H9 (cell line): ENCODE measurements around the gene CRACR2B. TPM values are rescaled to one million over a fixed set of nuclear protein-coding genes. Genes with fewer than 3 reads are reported as not detected.

Experiments used
- DNase-seq: peaks from one replicate; pipeline ENCODE4 v3.0.0-alpha.2; 2017
- H2AFZ ChIP-seq: one replicate; pipeline ENCODE4 v1.6.1; 2013; ENCODE audit warnings: mild to moderate bottlenecking, low read length, control low read depth, moderate library complexity
- H2AK5ac ChIP-seq: 2 replicates; pipeline ENCODE4 v1.6.1; 2013; ENCODE audit warnings: low read length, control low read depth, mixed read lengths; ENCODE audit not compliant: insufficient read length
- H2BK120ac ChIP-seq: one replicate; pipeline ENCODE4 v1.6.1; 2013; ENCODE audit warnings: low read depth, mild to moderate bottlenecking, low read length, control low read depth, inconsistent platforms; ENCODE audit not compliant: poor library complexity, severe bottlenecking
- H2BK12ac ChIP-seq: 2 replicates; pipeline ENCODE4 v1.6.1; 2013; ENCODE audit warnings: low read length, control low read depth, mixed read lengths, low read depth; ENCODE audit not compliant: insufficient read length
- H2BK15ac ChIP-seq: 2 replicates; pipeline ENCODE4 v1.6.1; 2013; ENCODE audit warnings: low read depth, low read length, control low read depth
- H2BK20ac ChIP-seq: one replicate; pipeline ENCODE4 v1.6.1; 2013; ENCODE audit warnings: low read depth, mild to moderate bottlenecking, low read length, control low read depth, inconsistent platforms; ENCODE audit not compliant: poor library complexity, severe bottlenecking
- H2BK5ac ChIP-seq: 2 replicates; pipeline ENCODE4 v1.6.1; 2013; ENCODE audit warnings: low read length, control low read depth, mixed read lengths; ENCODE audit not compliant: insufficient read length
- H3K14ac ChIP-seq: 2 replicates; pipeline ENCODE4 v1.6.1; 2013; ENCODE audit warnings: low read length, control low read depth; ENCODE audit not compliant: insufficient read depth
- H3K18ac ChIP-seq: 2 replicates; pipeline ENCODE4 v1.6.1; 2013; ENCODE audit warnings: low read depth, mild to moderate bottlenecking, mixed read lengths, low read length, control low read depth; ENCODE audit not compliant: insufficient read length
- H3K23ac ChIP-seq: 2 replicates; pipeline ENCODE4 v1.6.1; 2013; ENCODE audit warnings: low read length, control low read depth, mixed read lengths, low read depth; ENCODE audit not compliant: insufficient read length
- H3K23me2 ChIP-seq: 2 replicates; pipeline ENCODE4 v1.6.1; 2013; ENCODE audit warnings: low read depth, mild to moderate bottlenecking, mixed read lengths, low read length, control low read depth; ENCODE audit not compliant: insufficient read length, poor library complexity, severe bottlenecking
- H3K27ac ChIP-seq: 2 replicates; pipeline ENCODE4 v1.5.1; 2013; ENCODE audit warnings: low read length, control low read depth, mixed read lengths, low read depth; ENCODE audit not compliant: insufficient read length
- H3K27me3 ChIP-seq: 2 replicates; pipeline ENCODE4 v1.6.1; 2013; ENCODE audit warnings: low read length, control low read depth, inconsistent platforms; ENCODE audit not compliant: insufficient read depth
- H3K4ac ChIP-seq: 2 replicates; pipeline ENCODE4 v1.6.1; 2013; ENCODE audit warnings: low read depth, mild to moderate bottlenecking, control low read depth, inconsistent platforms, low read length, moderate library complexity
- H3K4me1 ChIP-seq: 2 replicates; pipeline ENCODE4 v1.6.1; 2013; ENCODE audit warnings: low read length, control low read depth, inconsistent platforms; ENCODE audit not compliant: insufficient read depth
- H3K4me2 ChIP-seq: 2 replicates; pipeline ENCODE4 v1.6.1; 2013; ENCODE audit warnings: low read length, control low read depth, mixed read lengths; ENCODE audit not compliant: insufficient read length, insufficient read depth
- H3K56ac ChIP-seq: 2 replicates; pipeline ENCODE4 v1.6.1; 2013; ENCODE audit warnings: low read depth, mild to moderate bottlenecking, mixed read lengths, low read length, control low read depth; ENCODE audit not compliant: insufficient read length
- H3K79me1 ChIP-seq: 2 replicates; pipeline ENCODE4 v1.6.1; 2013; ENCODE audit warnings: low read depth, mild to moderate bottlenecking, moderate library complexity, low read length, control low read depth, inconsistent platforms; ENCODE audit not compliant: insufficient read depth, poor library complexity, severe bottlenecking
- H3K79me2 ChIP-seq: 2 replicates; pipeline ENCODE4 v1.6.1; 2013; ENCODE audit warnings: low read length, control low read depth, inconsistent platforms; ENCODE audit not compliant: insufficient read depth
- H3K9ac ChIP-seq: 2 replicates; pipeline ENCODE4 v1.6.1; 2013; ENCODE audit warnings: low read length, control low read depth, mixed read lengths; ENCODE audit not compliant: insufficient read length; ENCODE audit errors: extremely low read depth
- H3K9me3 ChIP-seq: one replicate; pipeline ENCODE4 v1.6.1; 2013; ENCODE audit warnings: low read depth, low read length, inconsistent platforms; ENCODE audit not compliant: control insufficient read depth
- H3T11ph ChIP-seq: one replicate; pipeline ENCODE4 v1.6.1; 2013; ENCODE audit warnings: mild to moderate bottlenecking, low read length, control low read depth, inconsistent platforms
- H4K20me1 ChIP-seq: one replicate; pipeline ENCODE4 v1.6.1; 2013; ENCODE audit not compliant: control insufficient read depth, insufficient read length, insufficient read depth
- H4K5ac ChIP-seq: 2 replicates; pipeline ENCODE4 v1.6.1; 2013; ENCODE audit warnings: low read depth, mild to moderate bottlenecking, mixed read lengths, low read length, control low read depth; ENCODE audit not compliant: insufficient read length
- H4K8ac ChIP-seq: replicated peaks from 2 replicates; pipeline ENCODE4 v1.6.1; 2013; ENCODE audit warnings: low read length, control low read depth, mixed read lengths, low read depth; ENCODE audit not compliant: insufficient read length
- H4K91ac ChIP-seq: 2 replicates; pipeline ENCODE4 v1.6.1; 2013; ENCODE audit warnings: low read depth, mild to moderate bottlenecking, moderate library complexity, mixed read lengths, low read length, control low read depth; ENCODE audit not compliant: insufficient read length
- H3K27ac Mint-ChIP-seq, 3 experiments: 2 replicates in 2 of 3; 3 replicates in 1 of 3; pipeline ENCODE4 v1.8.0; 2020 to 2021; ENCODE audit warnings: mixed read lengths in 3 of 3, mild to moderate bottlenecking in 1 of 3, moderate library complexity in 1 of 3
- H3K27me3 Mint-ChIP-seq: 2 replicates; pipeline ENCODE4 v1.8.0; 2021; ENCODE audit warnings: low read depth, mild to moderate bottlenecking, moderate library complexity, mixed read lengths
- H3K36me3 Mint-ChIP-seq, 3 experiments: 2 replicates in 2 of 3; 3 replicates in 1 of 3; pipeline ENCODE4 v1.8.0; 2020 to 2021; ENCODE audit warnings: low read depth in 3 of 3, mixed read lengths in 3 of 3; ENCODE audit not compliant: insufficient read depth in 1 of 3
- H3K4me1 Mint-ChIP-seq, 2 experiments: 2 replicates each; pipeline ENCODE4 v1.8.0; 2020; ENCODE audit warnings: mixed read lengths in 2 of 2
- H3K4me3 Mint-ChIP-seq, 2 experiments: 2 replicates in 1 of 2; 3 replicates in 1 of 2; pipeline ENCODE4 v1.8.0; 2020 to 2021; ENCODE audit warnings: mild to moderate bottlenecking in 2 of 2, mixed read lengths in 2 of 2, moderate library complexity in 1 of 2
- H3K9me3 Mint-ChIP-seq, 2 experiments: 2 replicates in 1 of 2; 3 replicates in 1 of 2; pipeline ENCODE4 v1.8.0; 2020; ENCODE audit warnings: mild to moderate bottlenecking in 2 of 2, mixed read lengths in 2 of 2, moderate library complexity in 1 of 2
- CTCF ChIP-seq: fragments of 200-600 bp; sonication (generic); conservative IDR thresholded peaks from 3 replicates; pipeline ENCODE4 v1.8.0; 2021; ENCODE audit warnings: antibody characterized with exemption, mild to moderate bottlenecking
- WGBS: extraction: QIAGEN DNeasy Blood & Tissue Kit; methylation state at CpG from one replicate; pipeline ENCODE4 v1.1.7; 2013; ENCODE audit warnings: missing lambda C conversion rate, low lambda C conversion rate, mixed read lengths; ENCODE audit not compliant: insufficient read length; ENCODE audit errors: extremely low coverage; 5-methylcytosine and 5-hydroxymethylcytosine counted together
- total RNA-seq: library from RNA; stranded (reverse); gene quantifications from 2 replicates; pipeline ENCODE4 v1.2.1, GENCODE V29; 2021

Gene CRACR2B
- total RNA-seq, 1 experiment from 2014 or later = 29.0 TPM

- H3K9me3 Mint-ChIP-seq = no peaks in the 10 kb centered on the region
These were observed 22.4 kb downstream of the CRACR2B start for GRCh38 chr11:849951-850774.

More at GRCh38 chr11:849951-850774, 22.4 kb downstream of the CRACR2B start:
- Histone ChIP-seq H2AFZ (no peak overlapping the region), H4K8ac (no peak overlapping the region), H2AK5ac (no peak overlapping the region), H4K20me1 (peaks cover 2% of the 10 kb centered on the region), H3K9me3 (no peaks in the 10 kb centered on the region), H2BK20ac (no peak overlapping the region), H2BK120ac (no peak overlapping the region), H3K4me1 (peaks cover under 1% of the 10 kb centered on the region; the same call in 1 of the 2 replicates), H3T11ph (no peak overlapping the region), H4K5ac (no peak overlapping the region), H2BK12ac (no peak overlapping the region), H3K23me2 (peaks cover 15% of the 10 kb centered on the region), H3K4ac (no peak overlapping the region), H2BK15ac (no peak overlapping the region), H4K91ac (no peak overlapping the region), H3K18ac (no peak overlapping the region), H3K27me3 (no peaks in the 10 kb centered on the region; the same call in 1 of the 2 replicates), H3K9ac (no peak overlapping the region), H3K14ac (peak overlapping the region; percentile 38; the same call in 1 of the 2 replicates), H3K79me2 (no peaks in the 10 kb centered on the region), H3K27ac (no peak overlapping the region), H3K79me1 (no peaks in the 10 kb centered on the region), H2BK5ac (no peak overlapping the region), H3K4me2 (peak overlapping the region; percentile 65), H3K23ac (no peak overlapping the region), H3K56ac (no peak overlapping the region)
- H3K4me1 Mint-ChIP-seq = peaks cover 6 to 40% of the 10 kb centered on the region in 2 experiments
- no peak for TF ChIP-seq CTCF
- DNase-seq = no peak
- H3K27me3 Mint-ChIP-seq = peaks cover 7% of the 10 kb centered on the region
- no CpG with 5 or more reads among the region's 97 CpGs for WGBS
- H3K4me3 Mint-ChIP-seq = peak overlapping the region; percentile 60 to 84
- no peak overlapping the region for H3K27ac Mint-ChIP-seq
- H3K36me3 Mint-ChIP-seq = no peaks in the 10 kb centered on the region
